K562 (cell line): Measurements from ENCODE around the gene POMGNT1. TPM values are rescaled to one million over a fixed set of nuclear protein-coding genes. Genes with fewer than 3 reads are reported as not detected.

Source experiments
- CC2D1A ChIP-seq: fragments of 450-650 bp; IDR thresholded peaks from 2 replicates; pipeline ENCODE4 v1.6.1; 2017; ENCODE audit warnings: mild to moderate bottlenecking
- E2F8 ChIP-seq: fragments of 450-650 bp; IDR thresholded peaks from 2 replicates; pipeline ENCODE4 v1.7.1; 2018; ENCODE audit warnings: mild to moderate bottlenecking, low read depth; ENCODE audit not compliant: partially characterized antibody
- JUND ChIP-seq, 2 experiments: IDR thresholded peaks; 2 replicates in 1 of 2; 3 replicates in 1 of 2; pipeline ENCODE4 v1.6.1; 2011; ENCODE audit warnings: borderline replicate concordance in 2 of 2, low read depth in 2 of 2, low read length in 2 of 2, improper control_type of control experiment in 1 of 2, missing biosample characterization in 1 of 2, missing genetic modification characterization in 1 of 2, missing genetic modification reagents in 1 of 2
- KLF1 ChIP-seq: fragments of 450-650 bp; IDR thresholded peaks from 2 replicates; pipeline ENCODE4 v1.6.1; 2016; ENCODE audit warnings: missing genetic modification characterization, missing compliant biosample characterization
- RB1 ChIP-seq: fragments of 450-650 bp; IDR thresholded peaks from 2 replicates; pipeline ENCODE4 v1.6.1; 2017; ENCODE audit warnings: low read depth, mild to moderate bottlenecking
- TSHZ1 ChIP-seq: fragments of 250-450 bp; sonication (Bioruptor Pico); IDR thresholded peaks from 2 replicates; pipeline ENCODE4 v1.4.0; 2020; ENCODE audit warnings: mild to moderate bottlenecking, moderate library complexity
- ZBTB7A ChIP-seq: IDR thresholded peaks from 2 replicates; pipeline ENCODE4 v1.6.1; 2011; ENCODE audit warnings: low read depth, mild to moderate bottlenecking, low read length, moderate library complexity, borderline replicate concordance; ENCODE audit not compliant: control insufficient read depth
- polyA plus RNA-seq, 8 experiments: library from polyadenylated mRNA; depleted of rRNA in 4 of 8; stranded (reverse) in 5 of 8; unstranded in 3 of 8; fragments of >200 nt; fragmentation: Nextera tagmentation in 2 of 8; fragmentation: Illumina TruSeq in 1 of 8; extraction: Ambion mirVana in 2 of 8; extraction: Trizol in 1 of 8; gene quantifications; 2 replicates each; pipeline versions ENCODE4 v1.2.1 to v1.2.3, GENCODE V29; 2011 to 2014; ENCODE audit warnings: inconsistent platforms in 1 of 8, missing spikeins in 1 of 8
- total RNA-seq, 7 experiments: library from RNA; depleted of rRNA in 6 of 7; stranded (reverse); fragments of >200 nt in 6 of 7; fragmentation: Illumina TruSeq in 2 of 7; extraction: Trizol in 2 of 7; gene quantifications; 2 replicates each; pipeline versions ENCODE4 v1.2.1 to v1.2.3, GENCODE V29; 2011 to 2021; ENCODE audit warnings: low replicate concordance in 1 of 7
- TF ChIP-seq, protein P1 (sequence below): fragments of 450-650 bp; formaldehyde crosslinking; IDR thresholded peaks from 2 replicates; pipeline ENCODE4 v1.4.0; 2020; ENCODE audit warnings: mild to moderate bottlenecking, moderate library complexity
- TF ChIP-seq, protein P2 (sequence below): fragments of 450-650 bp; IDR thresholded peaks from 2 replicates; pipeline ENCODE4 v1.6.1; 2016; ENCODE audit warnings: low read depth, mild to moderate bottlenecking, moderate library complexity
- TF ChIP-seq, protein P3 (sequence below): fragments of 450-650 bp; formaldehyde crosslinking; IDR thresholded peaks from 2 replicates; pipeline ENCODE4 v1.4.0; 2022; ENCODE audit warnings: mild to moderate bottlenecking, moderate library complexity

The POMGNT1 gene
- total and polyA plus RNA-seq, 9 of the 15 experiments (the other 6 are each of a cell fraction or from before 2014, with no cell fraction given), result 14.1 to 58.9 (median 37.8) TPM

- TF ChIP-seq, protein P1, sequence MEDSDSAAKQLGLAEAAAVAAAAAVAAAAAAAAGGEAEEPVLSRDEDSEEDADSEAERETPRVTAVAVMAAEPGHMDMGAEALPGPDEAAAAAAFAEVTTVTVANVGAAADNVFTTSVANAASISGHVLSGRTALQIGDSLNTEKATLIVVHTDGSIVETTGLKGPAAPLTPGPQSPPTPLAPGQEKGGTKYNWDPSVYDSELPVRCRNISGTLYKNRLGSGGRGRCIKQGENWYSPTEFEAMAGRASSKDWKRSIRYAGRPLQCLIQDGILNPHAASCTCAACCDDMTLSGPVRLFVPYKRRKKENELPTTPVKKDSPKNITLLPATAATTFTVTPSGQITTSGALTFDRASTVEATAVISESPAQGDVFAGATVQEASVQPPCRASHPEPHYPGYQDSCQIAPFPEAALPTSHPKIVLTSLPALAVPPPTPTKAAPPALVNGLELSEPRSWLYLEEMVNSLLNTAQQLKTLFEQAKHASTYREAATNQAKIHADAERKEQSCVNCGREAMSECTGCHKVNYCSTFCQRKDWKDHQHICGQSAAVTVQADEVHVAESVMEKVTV, result 0 out of 2 replicates have a peak, but pooled peaks have one; percentile 31
- no peak for TF ChIP-seq TSHZ1 (CRISPR knock-in tag)
- TF ChIP-seq, protein P2, sequence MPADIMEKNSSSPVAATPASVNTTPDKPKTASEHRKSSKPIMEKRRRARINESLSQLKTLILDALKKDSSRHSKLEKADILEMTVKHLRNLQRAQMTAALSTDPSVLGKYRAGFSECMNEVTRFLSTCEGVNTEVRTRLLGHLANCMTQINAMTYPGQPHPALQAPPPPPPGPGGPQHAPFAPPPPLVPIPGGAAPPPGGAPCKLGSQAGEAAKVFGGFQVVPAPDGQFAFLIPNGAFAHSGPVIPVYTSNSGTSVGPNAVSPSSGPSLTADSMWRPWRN, result no peak
- TF ChIP-seq ZBTB7A, result 0 out of 2 replicates have a peak, but pooled peaks have one; percentile 24
- TF ChIP-seq CC2D1A, result peak; percentile 58; the same call in 1 of the 2 replicates
- peak; percentile 54; the same call in 1 of the 2 replicates for TF ChIP-seq KLF1 (tag)
- no peak for TF ChIP-seq E2F8
- TF ChIP-seq, protein P3, sequence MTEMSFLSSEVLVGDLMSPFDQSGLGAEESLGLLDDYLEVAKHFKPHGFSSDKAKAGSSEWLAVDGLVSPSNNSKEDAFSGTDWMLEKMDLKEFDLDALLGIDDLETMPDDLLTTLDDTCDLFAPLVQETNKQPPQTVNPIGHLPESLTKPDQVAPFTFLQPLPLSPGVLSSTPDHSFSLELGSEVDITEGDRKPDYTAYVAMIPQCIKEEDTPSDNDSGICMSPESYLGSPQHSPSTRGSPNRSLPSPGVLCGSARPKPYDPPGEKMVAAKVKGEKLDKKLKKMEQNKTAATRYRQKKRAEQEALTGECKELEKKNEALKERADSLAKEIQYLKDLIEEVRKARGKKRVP (CRISPR knock-in tag), result no peak
- TF ChIP-seq RB1, result peak; percentile 70; the same call in 1 of the 2 replicates
- TF ChIP-seq JUND (IDR thresholded peaks at IDR 0.05; ENCODE audit: borderline replicate concordance, low read depth, low read length), result peak; percentile 33; the same call in 1 of the 2 replicates
- no peak; the same call in 2 of the 3 replicates for TF ChIP-seq JUND (tag; IDR thresholded peaks at IDR 0.05; ENCODE audit: borderline replicate concordance, low read depth, low read length)
- TF ChIP-seq, all 486 proteins: peak for 25
Observed at GRCh38 chr1:46180082-46180616, 18.1 kb downstream of the POMGNT1 start (continued).
